Thyroid gland (tissue), 4 donors: ENCODE measurements around the gene OGFR. TPM values are rescaled to one million over a fixed set of nuclear protein-coding genes. Genes with fewer than 3 reads are reported as not detected.

Experiments
- DNase-seq, 2 donors: peaks; one replicate each; pipeline ENCODE4 v3.0.0-alpha.2; 2019
- H3K27ac ChIP-seq, 3 donors: fragments of 200-600 bp; sonication (generic); 1 replicate in 2 of 3; 2 replicates in 1 of 3; pipeline ENCODE4 v1.5.1; 2016 to 2019; ENCODE audit warnings: mild to moderate bottlenecking in 1 of 3, moderate library complexity in 1 of 3
- H3K27me3 ChIP-seq: fragments of 200-600 bp; sonication (generic); one replicate; pipeline ENCODE4 v1.5.1; 2019
- H3K36me3 ChIP-seq, 2 donors: fragments of 200-600 bp; sonication (generic); one replicate each; pipeline ENCODE4 v1.5.1; 2016 to 2019
- H3K4me1 ChIP-seq, 2 donors: fragments of 200-600 bp; sonication (generic); one replicate each; pipeline ENCODE4 v1.5.1; 2017 to 2019
- H3K4me3 ChIP-seq, 3 donors: fragments of 200-600 bp; sonication (generic); replicated peaks in 1 of 3; 1 replicate in 2 of 3; 2 replicates in 1 of 3; pipeline ENCODE4 v1.5.1; 2016; ENCODE audit warnings: mild to moderate bottlenecking in 1 of 3
- H3K9me3 ChIP-seq: fragments of 200-600 bp; sonication (generic); one replicate; pipeline ENCODE4 v1.5.1; 2017
- POLR2A ChIP-seq, 2 donors: fragments of 450-650 bp; IDR thresholded peaks; one replicate each; pipeline ENCODE4 v1.6.1; 2017; ENCODE audit warnings: antibody characterized with exemption in 2 of 2, mild to moderate bottlenecking in 2 of 2, moderate library complexity in 1 of 2
- WGBS, 2 donors: methylation state at CpG; one replicate each; pipeline ENCODE4 v1.1.5; 2017; 5-methylcytosine and 5-hydroxymethylcytosine counted together
- intact Hi-C: fragments of 100-400 bp; cut with DNase I; formaldehyde crosslinking; loops from one replicate; pipeline ENCODE4 v1.15.1; 2023
- total RNA-seq, 4 donors: library from RNA; depleted of rRNA; stranded (reverse); fragments of >200 nt; gene quantifications; one replicate each; pipeline ENCODE4 v1.2.3, GENCODE V29; 2016
- TF ChIP-seq, protein P1 (sequence below), 6 experiments: fragments of 200-600 bp in 3 of 6; fragments of 450-650 bp in 3 of 6; sonication (generic) in 3 of 6; IDR thresholded peaks; one replicate each; pipeline ENCODE4 v1.5.1; 2016 to 2019; ENCODE audit warnings: antibody characterized with exemption in 6 of 6, mild to moderate bottlenecking in 2 of 6, inconsistent platforms in 1 of 6, moderate library complexity in 1 of 6

OGFR gene
- total RNA-seq, 4 donors from 2014 or later, result 50.0 to 67.6 (median 63.7) TPM

DNA sequence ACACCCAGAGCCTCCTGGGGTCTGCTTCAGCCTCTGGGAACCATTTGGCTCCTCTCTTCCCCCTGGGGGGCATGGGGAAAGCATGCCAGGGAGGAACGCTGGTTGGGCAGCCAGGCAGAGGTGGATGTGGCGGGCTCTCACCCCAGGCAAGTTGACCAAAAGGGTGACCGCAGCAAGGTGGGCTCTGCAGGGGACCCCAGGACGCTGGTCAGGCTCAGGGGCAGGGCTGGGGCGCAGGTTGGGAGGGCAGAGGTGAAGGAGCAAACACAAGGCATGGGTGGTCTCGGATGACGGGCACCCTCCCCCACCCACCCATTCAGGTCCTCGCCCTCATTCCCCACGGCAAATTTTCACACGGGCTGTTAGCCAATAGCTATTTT is 38.6 kb upstream of the OGFR start:
- TF ChIP-seq POLR2A (IDR thresholded peaks at IDR 0.05), result no peak
- TF ChIP-seq, protein P1, sequence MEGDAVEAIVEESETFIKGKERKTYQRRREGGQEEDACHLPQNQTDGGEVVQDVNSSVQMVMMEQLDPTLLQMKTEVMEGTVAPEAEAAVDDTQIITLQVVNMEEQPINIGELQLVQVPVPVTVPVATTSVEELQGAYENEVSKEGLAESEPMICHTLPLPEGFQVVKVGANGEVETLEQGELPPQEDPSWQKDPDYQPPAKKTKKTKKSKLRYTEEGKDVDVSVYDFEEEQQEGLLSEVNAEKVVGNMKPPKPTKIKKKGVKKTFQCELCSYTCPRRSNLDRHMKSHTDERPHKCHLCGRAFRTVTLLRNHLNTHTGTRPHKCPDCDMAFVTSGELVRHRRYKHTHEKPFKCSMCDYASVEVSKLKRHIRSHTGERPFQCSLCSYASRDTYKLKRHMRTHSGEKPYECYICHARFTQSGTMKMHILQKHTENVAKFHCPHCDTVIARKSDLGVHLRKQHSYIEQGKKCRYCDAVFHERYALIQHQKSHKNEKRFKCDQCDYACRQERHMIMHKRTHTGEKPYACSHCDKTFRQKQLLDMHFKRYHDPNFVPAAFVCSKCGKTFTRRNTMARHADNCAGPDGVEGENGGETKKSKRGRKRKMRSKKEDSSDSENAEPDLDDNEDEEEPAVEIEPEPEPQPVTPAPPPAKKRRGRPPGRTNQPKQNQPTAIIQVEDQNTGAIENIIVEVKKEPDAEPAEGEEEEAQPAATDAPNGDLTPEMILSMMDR (IDR thresholded peaks at IDR 0.05), result no peak
- intact Hi-C loops, result no loop called here
- Histone ChIP-seq H3K27me3 (no peaks in the 10 kb centered on the region), H3K36me3 (no peaks in the 10 kb centered on the region), H3K27ac (no peak overlapping the region), H3K4me3 (no peak overlapping the region), H3K4me1 (peaks cover 6 to 9% of the 10 kb centered on the region in 2 donors), H3K9me3 (no peaks in the 10 kb centered on the region)
- 62 to 63% methylated on average over 10 of the region's 10 CpGs for WGBS, 2 donors
- no peak for DNase-seq

DNA sequence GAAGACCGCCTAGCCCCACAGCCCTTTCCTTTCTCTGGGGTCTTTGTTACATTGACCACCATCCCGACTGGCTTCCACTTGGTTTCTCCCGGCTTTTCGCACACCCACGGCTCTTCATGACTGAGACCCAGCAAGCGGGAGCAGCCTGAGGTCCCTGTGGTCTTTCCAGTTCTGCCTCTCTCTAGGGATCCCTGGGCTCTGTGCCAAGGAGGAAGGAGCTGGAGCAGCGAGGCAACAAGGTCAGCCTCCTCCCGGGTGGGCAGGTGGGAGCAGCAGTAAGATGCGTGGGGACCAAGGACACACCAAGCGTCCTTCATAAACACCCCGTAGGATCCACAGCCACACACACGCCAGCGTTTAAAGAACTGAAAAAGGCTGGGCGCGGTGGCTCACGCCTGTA is 37.9 kb upstream of the OGFR start:
- no peaks in the 10 kb centered on the region for H3K9me3 ChIP-seq
- 48 to 54% methylated on average over 16 of the region's 16 CpGs for WGBS, 2 donors
- intact Hi-C loops, result no loop called here
- peak; percentile 51 to 58 for DNase-seq
- TF ChIP-seq, protein P1 (IDR thresholded peaks at IDR 0.05), result no peak
- no peak for TF ChIP-seq POLR2A (IDR thresholded peaks at IDR 0.05)
- no peaks in the 10 kb centered on the region for H3K36me3 ChIP-seq
- H3K27ac ChIP-seq, result no peak overlapping the region
- H3K4me1 ChIP-seq, result peaks cover 6 to 15% of the 10 kb centered on the region in 2 donors
- H3K4me3 ChIP-seq, result no peak overlapping the region
- no peaks in the 10 kb centered on the region for H3K27me3 ChIP-seq

DNA sequence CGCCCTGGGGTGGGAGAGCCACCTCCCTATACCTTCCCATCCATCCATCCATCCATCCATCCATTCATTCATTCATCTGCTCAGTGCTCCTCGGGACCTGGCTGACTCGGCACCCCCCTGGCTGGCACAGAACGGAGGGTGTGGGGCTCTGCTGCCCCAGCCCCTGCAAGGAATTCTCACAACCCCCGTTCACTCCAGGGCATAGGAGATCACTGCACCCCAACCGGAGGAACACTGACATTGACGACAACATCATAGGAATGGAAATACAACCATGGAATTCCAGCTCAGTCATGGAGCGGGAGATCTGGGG is 36.4 kb upstream of the OGFR start:
- Histone ChIP-seq H3K9me3 (no peaks in the 10 kb centered on the region), H3K4me1 (peaks cover 15 to 29% of the 10 kb centered on the region in 2 donors), H3K27me3 (no peaks in the 10 kb centered on the region), H3K27ac (no peak overlapping the region), H3K36me3 (no peaks in the 10 kb centered on the region), H3K4me3 (no peak overlapping the region)
- intact Hi-C loops, result no loop called here
- WGBS, 2 donors, result 80 to 84% methylated on average over 8 of the region's 8 CpGs
- TF ChIP-seq, protein P1 (IDR thresholded peaks at IDR 0.05), result no peak
- no peak for TF ChIP-seq POLR2A (IDR thresholded peaks at IDR 0.05)
- no peak for DNase-seq

DNA sequence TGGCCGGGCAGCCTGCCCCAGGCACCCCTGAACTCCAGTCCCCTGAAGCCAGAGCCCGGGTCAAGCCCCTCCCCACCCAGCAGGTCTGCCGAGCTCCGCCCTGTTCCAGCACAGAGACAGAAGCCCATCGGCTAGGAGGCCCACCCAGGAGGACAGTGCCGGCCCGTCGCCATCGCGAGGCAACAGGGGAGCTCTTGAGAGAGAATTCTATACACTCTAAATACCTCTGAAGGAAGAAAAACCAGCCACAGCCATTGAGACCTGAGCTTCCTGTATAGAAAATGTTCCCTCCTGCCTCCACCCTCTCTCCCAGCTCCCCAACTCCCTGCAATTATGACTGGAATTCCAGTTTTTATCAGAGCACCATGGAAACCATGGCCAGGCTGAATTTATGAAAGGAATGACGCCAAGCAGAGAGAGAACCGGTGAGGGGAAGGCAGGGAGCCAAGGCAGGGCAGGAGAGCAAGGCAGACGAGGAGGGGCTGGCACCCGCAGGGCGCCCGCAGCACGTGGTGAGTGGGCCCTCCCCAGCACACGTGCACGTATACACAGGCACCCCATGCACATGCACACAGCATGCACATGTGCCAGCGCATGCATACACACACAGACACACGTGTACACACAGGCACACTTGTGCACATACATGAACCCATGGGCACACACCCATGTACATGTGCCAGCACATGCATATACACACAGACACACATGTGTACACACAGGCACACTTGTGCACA is 35.9 kb upstream of the OGFR start:
- WGBS, 2 donors, result 34 to 41% methylated on average over 21 of the region's 21 CpGs
- Histone ChIP-seq H3K27me3 (no peaks in the 10 kb centered on the region), H3K36me3 (no peaks in the 10 kb centered on the region), H3K4me3 (no peak overlapping the region), H3K9me3 (no peaks in the 10 kb centered on the region), H3K27ac (no peak overlapping the region), H3K4me1 (peaks cover 20 to 35% of the 10 kb centered on the region in 2 donors)
- DNase-seq, result peak; percentile 70 to 81
- intact Hi-C loops, result no loop called here
- no peak for TF ChIP-seq POLR2A (IDR thresholded peaks at IDR 0.05)
- TF ChIP-seq, protein P1 (IDR thresholded peaks at IDR 0.05), result no peak

DNA sequence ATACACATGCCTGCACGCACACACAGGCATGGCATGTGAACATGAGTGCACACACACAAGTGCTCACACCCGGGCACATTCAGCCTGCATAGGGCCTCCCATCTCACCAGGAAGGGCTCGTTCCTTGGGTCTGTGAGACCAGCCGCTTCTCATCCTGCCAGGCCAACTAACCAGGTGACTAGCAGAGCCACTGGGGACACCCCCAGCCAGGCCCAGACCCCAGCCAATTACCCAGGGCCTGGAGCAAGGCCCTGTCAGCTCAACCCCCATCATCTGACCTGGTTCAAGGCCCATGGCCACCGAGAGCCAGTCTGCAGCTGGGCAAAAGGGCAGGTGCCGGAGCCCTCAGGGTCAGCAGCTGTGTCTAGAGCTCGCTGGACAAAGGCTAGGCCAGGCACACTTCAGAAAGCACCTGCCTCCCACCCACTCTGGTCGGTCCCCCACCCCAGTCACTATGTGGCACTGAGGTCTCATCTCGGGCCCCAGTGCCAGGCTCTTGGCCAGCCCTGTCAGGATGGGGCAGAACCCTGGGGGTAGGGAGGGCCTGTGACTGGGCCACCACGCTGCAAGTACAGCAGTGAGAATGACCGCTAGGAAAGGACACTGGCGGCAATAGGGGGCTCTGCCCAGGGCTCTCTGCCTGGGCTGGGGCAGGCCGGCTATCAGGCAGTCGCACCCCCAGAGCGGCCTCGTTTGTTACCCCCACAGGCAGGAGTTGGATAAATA is 35.1 kb upstream of the OGFR start:
- intact Hi-C loops, result no loop called here
- H3K27me3 ChIP-seq, result no peaks in the 10 kb centered on the region
- 92 to 93% methylated on average over 11 to 16 of the region's 16 CpGs for WGBS, 2 donors
- TF ChIP-seq POLR2A (IDR thresholded peaks at IDR 0.05), result no peak
- TF ChIP-seq, protein P1 (IDR thresholded peaks at IDR 0.05), result no peak
- no peak overlapping the region for H3K4me3 ChIP-seq
- peaks cover 23 to 43% of the 10 kb centered on the region in 2 donors for H3K4me1 ChIP-seq
- H3K9me3 ChIP-seq, result no peaks in the 10 kb centered on the region
- no peak overlapping the region for H3K27ac ChIP-seq
- H3K36me3 ChIP-seq, result no peaks in the 10 kb centered on the region
- no peak for DNase-seq
